Measurements from ENCODE around the gene BMPER.

GRCh38 chr7:34096777-34097176, 191.4 kb downstream of the BMPER start:
- no peak for TF ChIP-seq CTCF (IDR thresholded peaks at IDR 0.05)
- no peak for TF ChIP-seq POLR2AphosphoS5 (IDR thresholded peaks at IDR 0.05)
- TF ChIP-seq POLR2A (IDR thresholded peaks at IDR 0.05), result no peak
